GM19328 (cell line): ENCODE data around the gene ARID1B.

Experiments used
- ATAC-seq: cut with Tn5 transposase; IDR thresholded peaks from one replicate; pipeline ENCODE4 v1.9.1; 2021; ENCODE audit warnings: mild to moderate bottlenecking, moderate library complexity; ENCODE audit not compliant: unreplicated experiment

Gene ARID1B

DNA sequence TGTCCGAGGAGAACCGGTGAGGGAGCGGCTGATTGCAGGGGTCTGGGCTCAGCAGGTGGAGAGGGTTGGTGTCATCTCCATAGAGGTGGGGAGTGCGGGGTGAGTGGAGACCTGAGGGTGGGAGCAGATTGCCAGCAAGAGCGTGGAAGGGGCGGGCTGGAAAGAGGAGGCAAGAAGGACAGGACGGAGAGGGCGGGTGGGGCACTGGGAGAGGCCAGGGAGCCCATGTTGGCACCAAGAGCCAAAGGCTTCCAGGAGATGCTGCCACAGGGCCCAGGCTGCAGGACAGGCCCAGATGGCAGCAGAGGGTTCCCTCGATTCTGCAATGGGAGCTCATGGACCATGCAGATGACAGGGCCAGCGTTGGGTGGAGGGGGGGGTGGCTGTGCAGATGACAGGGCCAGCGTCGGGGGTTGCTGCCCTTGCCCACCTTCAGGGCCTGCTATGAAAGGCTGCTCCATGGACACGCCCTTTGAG, 440.8 kb downstream of the ARID1B start:
- no peak for ATAC-seq

DNA sequence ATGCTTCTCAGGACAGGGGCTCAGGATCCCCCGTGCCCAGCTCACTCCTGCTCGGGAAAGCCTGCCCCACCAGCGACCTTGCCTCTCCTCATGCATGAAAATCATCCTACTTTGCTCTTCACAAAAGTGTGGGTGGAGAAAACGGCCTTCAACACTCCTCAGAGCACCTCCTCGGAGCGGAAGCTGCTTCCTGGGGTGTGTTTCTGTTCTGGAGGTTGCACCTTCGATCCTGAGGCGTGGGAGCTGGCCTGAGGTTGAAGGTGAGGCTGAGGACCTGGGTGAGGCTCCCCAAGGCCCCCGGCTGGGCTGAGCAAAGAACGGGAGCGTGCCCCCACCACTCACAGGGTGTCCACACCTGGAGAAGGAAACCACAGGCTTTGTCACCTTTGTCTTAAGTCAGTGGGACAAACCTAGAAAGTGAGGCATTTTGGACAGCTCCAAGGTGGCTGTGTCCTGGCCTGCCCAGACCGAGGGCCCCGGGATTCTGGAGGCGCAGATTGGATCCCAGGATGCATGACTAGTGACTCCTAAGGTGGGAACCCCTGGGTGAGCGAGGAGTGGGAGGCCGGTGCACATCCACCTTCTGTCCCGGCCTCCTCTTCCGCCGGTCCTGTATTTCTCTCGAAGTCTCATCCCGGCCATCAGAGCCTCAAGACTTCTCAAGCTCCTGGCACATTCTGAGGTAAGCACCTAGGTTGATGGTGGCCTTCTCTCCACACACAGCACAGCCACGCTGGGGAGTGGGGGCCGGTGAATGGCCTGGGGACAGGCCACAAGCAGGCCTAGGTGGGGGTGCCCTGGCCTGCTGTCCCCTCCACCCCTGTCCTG, 441.4 kb downstream of the ARID1B start:
- ATAC-seq = no peak

DNA sequence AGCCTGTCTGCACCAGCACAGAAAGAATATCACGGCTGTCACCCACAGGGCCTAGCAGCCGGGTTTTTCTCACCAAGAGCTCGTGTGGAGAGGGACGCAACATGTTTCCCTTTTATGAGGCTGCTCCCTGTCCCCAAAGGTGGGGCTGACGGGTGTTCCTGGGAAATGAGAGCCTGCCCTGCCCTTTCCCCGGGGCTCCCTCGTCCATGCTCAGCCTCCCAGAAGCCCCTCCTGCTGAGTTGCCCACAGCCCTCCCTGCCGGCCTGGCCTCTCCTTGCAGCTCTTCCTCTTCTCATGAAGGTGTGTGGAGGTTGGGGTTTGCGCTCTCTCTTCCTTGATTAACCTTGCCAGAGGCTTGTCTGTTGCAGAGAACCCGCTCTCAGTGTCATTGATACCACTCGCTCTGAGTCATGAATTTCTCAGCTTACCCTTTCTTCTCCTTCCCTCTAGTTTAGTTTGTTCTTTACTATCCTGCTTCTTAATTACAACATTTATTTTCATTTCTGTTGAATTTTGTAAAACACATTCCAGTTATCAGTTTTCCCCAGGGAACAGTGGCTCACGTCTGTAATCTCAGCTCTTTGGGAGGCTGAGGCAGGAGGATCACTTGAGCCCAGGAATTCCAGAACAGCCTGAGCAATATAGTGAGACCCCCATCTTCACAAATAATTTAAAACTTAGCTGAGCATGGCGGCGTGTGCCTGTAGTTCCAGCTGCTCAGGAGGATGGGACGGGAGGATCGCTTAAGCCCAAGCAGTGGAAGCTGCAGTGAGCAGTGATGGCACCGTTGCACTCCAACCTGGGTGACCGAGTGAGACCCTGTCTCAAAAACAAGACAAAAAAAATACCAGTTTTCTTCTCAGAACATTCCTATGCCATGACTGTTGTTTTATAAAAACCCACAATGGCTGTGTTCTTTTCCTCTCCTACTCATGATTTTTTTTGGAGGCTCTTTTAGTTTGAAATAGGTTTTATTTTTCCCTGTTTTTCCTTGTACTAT, 442.3 kb downstream of the ARID1B start:
- ATAC-seq = no peak

DNA sequence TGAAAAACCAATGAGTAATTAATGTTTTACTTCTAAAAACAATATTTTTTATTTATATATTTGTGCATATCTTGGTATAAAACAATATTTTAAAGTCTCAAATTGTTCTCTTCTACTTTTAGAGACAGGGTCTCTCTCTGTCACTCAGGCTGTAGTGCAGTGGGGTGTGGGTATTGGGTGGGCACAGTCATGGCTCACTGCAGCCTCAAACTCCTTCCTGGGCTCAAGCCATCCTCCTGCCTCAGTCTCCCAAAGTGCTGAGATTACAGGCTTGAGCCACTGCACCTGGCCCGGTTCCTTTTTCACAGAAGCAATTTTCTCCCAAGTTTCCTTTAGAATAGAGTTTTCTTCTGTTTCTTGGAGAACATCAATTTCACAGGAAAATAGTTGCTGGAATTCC, 443.3 kb downstream of the ARID1B start:
- ATAC-seq = no peak

DNA sequence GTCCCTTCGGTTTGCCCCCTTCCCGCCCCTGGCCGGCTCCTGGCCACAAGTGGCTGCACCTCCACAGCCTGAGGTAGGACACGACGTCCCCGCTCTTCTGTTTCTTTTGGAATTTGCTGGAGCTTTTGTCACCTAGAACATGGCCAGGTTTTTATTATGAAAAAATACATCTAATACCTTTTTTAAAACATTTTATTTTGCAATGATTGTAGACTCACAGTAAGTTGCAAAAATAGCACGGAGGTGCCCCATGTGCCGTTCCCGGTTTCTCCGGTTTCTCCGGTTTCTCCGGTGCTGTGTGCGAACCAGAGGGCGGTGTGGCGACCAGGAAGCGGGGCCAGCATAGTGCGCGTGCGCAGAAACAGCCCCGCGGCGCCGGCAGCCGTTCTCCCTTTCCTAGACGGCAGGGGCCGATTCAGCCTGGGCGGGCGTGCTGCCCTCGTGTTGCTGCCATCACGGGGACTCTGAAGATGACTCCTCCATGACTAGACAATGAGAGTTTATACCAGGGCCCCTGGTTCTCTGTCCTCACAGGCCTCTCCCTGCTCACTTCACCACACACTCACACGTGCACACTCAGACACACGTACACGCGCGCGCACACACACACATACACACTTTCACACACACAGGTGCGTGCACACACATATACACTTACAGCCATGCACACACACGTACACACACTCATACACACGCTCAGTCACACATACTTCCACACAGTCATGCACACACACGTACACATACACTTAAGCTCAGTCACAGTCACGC, 444.1 kb downstream of the ARID1B start:
- no peak for ATAC-seq

DNA sequence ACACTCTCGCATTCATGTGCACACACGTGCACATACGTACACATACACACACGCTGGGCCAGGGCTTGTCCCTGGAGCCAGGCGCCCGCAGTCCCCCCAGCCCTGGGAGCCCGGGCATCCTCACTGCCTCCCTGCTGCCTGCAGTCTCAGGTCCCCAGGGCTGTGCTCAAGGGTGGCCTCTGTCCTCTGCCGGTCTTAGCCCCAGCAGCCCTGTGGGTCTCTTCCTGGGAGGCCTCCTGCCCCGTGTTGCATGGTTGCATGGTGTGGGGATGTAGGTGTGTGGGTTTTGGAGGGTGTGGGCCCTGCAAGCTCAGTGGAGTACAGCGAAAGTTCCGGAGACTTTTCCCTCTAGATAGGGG, 444.6 kb downstream of the ARID1B start:
- no peak for ATAC-seq

DNA sequence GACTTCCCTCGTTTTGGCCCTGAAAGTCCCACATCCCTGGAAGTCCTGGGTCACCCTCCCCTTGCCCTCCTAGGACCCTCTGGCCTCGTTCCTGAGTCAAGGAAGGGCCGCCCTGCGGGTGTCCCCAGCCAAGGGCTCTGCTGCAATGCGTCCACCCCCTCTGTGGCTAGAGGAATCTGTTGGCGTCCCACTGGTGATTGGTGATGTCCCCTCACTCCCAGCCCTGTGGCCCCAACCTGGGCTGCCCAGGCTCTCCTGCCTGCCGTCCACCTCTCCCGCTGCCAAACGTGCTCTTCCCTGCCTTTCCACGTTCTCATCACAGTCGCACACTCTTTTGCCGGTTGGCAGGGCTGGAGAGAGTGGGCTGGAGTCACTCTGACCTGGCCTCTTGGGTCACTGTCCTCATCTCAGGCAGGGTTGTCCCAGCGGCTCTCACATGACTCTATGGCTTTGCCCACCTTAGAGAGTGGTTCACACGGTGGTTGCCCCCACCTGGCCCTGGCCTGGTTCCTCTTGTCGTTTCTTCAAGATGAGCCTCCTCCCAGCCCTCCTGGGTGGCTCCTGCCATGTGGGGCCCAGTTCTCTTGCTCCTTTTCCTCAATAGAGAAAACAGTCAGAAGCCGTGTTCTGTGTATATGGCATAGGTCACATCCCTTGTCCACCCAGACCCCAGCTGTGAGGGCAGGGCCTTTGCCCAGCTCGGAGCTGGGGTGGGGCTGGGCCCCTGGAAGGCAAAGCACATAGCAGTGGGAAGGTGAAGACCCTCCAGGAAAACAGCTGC, 445.2 kb downstream of the ARID1B start:
- ATAC-seq = no peak

DNA sequence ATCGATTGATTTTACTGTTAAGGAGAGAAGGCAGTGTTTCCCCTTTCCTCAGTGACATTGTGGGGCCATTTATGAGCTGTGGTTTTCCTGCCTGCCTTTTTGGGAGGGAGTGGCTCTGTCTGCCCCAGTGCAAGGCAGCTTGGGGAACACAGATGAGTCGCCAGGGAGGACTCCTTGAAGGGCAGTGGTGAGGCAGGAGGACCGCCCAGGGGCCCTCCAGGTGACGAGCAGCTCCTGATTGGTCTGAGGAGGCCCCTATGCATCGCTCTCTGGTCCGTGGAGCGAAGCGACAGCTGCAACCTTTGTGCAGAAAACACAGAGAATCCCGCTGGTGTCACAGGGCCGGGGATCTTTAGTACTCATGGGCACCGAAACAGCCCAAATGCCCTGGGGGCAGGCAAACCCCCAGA, 445.8 kb downstream of the ARID1B start:
- no peak for ATAC-seq

DNA sequence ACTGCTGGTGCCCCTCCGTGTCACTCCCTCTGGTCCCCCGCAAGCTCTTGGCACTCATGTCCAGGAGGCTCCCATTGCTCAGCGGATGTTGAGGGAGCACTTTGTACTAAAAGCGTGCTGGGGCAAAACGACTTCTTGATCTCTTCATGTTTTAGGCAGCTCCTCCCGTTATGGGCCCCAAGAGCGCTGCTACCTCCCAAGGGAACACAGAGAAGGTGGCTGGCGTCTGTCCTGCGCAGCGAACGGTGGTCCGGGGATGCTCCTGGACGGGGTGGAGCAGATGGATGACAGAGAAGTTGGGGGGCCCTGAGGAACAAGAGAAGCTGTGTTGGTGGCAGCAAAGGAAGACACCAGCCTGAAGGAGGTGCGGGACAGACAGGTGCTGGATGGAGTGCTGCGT, 446.3 kb downstream of the ARID1B start:
- ATAC-seq = no peak

DNA sequence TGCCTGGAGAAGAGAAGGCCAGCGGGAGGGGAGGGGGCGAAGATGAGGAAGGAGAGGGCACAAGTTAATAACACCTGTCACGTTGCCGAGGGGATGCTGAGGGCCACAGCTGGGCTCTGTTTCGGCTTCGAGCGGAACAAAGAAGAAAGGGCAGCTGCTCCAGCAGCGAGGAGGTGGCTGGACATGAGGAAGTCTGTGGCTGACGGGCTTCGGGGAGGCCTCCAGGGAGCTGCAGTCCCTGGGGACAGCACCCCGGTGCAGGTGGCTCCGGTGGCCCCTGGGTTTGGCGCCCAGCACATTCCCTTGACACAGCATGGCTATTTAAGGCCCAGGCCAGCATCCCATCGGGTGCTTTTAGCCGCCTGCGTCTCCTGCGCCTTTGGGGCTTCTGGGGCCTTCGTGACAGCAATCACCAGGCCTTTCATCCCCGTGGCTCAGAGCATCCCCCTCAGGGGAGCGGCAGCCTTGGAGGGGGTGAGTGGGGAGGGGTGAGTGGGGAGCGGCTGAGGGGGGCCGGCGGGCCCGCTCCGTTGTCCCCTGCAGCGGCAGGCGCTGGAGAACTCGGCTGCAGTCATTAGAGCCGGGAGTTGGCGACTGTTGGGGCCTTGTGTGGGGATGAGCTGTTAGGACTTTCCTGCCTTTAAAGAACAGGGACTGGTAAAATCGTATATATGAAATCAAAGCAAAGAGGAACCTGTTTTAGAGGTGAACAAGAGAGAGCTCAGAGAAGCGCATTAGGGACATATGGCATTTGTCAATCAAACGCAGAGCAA, 447.2 kb downstream of the ARID1B start:
- ATAC-seq = no peak

DNA sequence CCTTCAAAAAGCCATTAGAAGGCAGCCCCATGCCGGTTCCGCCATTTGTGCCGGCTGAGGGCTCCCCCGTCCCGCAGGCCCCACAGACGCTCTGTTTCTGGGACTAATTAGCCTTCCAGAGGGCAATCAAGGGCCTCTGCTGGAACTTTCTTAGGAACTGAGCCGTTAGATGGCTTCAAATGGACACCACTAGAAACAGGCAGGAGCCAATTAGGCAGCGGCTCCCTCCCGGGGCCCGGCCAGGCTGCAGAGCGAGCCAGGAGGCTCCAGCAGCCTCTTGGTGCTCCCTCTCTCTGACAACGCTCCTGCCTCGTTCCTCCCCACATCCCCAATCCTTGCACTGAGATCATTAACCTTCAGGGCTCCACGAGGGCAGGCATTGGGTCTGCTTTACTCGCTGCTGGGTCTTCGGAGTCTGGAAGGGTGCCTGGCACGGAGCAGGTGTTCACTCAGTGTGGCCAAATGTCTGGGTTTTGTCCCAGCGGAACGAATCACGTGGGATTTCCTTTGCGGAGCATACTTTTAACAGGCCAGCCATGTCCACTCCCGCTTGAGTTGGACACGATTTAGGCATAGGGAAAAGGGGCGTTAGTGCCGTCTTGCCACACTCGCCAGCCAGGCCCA, 447.9 kb downstream of the ARID1B start:
- ATAC-seq = no peak

DNA sequence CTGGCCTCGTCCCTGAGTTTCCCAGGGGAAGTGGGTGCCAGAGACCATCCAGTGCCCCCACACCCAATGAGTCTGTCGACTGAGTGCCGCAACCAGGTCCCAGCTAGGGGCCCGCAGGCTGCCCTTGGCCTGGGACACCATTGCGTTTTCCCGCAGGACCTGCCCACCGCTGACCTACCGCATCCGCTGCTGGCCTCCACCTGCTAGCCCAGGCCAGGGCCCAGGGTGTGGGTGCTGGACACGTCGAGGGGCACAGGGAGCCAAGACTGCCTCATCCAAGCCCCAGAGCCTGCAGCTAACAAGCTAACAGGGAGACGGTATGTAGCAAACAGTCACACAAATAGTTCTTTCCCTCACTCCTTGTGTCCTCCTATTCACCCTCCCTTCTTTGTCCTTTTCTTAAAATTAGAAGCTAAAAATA, 448.4 kb downstream of the ARID1B start:
- no peak for ATAC-seq

DNA sequence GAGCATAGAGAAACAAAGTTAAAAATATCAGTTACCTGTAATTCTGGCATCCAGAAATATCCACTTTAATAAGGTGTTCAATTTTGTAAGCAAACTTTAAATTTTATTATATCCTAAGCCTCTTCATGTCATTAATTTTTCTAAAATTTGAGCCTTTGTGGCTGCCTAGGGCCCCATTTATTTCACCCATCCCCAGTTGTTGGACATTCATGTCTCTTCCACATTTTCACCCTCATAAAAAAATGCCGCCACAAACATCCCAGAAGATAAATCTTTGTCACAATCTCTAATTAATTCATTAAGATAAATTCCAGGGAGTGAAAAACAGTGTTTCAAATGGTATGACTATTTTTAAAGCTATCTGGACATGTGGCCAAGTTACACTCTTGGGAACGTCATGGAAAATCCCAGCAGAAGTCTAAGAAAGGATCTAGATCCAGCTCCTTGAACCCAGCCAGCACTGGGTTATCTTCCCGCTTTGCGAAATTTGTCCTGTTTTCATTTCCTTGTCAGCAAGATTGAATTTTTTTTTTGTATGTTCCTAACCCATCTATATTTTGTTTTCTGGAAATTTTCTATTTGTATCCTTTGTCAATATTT, 448.9 kb downstream of the ARID1B start:
- ATAC-seq = no peak

DNA sequence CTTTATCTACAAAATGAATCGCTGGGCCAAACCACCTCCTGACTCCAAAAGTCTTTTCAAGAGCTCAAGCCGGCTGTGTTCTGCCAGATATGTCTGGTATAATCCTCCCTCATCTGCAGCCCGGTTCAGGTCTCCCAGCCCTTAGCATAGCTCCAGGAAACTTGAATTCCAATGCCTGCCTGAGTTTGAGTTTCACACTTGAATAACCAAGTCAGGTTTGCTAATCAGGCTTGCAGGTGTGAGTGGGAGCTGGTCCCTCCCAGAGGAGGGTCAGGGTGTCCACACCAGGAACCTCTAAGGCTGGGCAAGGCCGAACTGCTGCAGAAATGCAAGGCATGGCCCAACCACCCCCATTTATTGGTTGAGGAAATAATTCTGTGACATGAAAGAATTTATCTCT, 449.6 kb downstream of the ARID1B start:
- ATAC-seq = no peak

DNA sequence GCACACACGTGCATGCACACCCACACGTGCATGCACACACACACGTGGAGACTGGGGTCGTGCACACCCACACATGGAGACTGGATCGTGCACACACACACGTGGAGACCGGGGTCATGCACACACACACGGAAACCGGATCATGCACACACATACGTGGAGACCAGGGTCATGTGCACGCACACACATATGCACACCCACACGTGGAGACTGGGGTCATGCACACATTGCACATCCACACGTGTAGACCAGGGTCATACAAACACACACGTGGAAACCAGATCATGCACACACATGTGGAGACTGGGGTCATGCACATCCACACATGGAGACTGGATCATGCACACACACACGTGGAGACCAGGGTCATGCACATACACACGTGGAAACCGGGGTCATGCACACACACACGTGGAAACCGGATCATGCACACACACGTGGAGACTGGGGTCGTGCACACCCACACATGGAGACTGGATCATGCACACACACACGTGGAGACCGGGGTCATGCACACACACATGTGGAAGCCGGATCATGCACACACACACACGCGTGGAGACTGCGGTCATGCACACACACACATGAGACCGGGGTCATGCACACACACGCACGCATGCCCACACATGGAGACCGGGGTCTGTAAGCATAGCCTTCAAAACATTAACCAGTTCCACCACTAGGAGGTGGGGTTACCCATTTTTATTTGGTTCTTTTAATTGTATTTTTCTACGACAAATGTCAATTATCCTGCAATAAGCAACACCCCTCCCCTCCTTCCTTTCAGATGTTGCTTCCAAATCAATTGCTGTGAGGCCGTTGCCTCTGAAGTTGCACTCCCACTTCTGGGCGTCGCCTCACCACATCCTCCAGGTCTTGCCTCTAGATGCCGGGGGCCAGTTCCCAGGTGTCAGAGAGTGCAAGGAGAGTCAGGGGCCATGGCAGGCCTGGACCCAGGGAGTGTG, 450.3 kb downstream of the ARID1B start:
- ATAC-seq = no peak

DNA sequence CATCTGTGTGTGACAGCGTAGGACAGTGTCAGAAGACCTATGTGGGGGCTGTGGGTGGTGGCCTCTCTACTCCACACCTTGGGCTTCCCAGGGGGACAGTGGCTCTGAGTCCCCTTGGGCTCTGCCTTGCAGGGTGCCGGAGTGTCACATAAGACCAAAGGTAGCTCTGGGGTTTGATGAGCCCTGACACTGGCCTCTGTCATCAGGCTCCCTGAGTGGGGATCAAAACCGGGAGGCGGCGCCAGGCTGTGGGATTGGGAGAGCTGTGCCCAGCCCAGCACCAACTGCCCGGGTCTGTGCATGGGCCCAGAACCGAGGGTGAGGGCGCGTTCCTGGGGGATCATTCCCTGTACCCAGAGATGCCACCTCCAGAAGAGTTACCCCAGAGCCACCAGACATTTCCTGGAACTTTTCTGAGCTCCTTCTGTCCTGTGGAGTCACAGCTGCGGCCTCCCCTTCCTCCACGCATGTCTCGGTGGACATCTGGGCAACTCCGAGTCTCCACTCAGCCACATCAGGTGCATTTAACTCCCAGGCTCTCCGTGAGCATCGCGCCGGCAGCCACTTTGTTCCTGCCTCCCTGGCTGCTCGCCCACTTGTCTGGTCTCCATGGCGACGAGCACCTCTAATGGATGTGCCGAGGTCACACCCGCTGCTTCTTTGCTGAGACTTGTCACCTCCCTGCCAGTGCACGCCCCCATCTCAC, 451.4 kb downstream of the ARID1B start:
- ATAC-seq = no peak

DNA sequence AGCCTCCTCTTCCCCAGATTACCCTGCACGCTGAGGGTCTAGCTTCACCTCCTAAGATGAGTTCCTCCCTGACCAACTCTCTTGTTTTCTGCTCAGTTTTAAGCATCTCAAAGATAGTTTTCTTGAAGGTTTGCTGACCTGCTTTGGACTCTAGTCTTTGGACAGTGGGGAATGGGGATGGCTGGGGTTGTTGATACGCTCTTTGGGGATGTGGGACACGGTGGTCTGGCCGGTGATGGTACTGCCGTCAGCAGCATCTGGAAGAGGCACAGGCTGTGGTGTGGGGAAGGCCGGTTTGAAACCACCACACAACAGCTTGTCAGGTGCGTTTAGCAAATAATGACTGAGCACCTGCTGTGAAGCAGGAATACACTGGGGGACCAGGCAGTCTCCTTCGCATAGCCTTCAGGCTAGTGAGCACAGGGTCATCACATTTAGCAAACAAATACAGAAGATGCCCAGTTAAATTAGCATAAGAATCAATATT, 452.0 kb downstream of the ARID1B start:
- ATAC-seq = no peak
